ENCODE results near the gene HNRNPA3. TPM values are rescaled to one million over a fixed set of nuclear protein-coding genes. Genes with fewer than 3 reads are reported as not detected.
"Not testable (repeated sequence)": the region's sequence is repeated elsewhere in the genome, so short reads cannot be mapped to it uniquely, and the experiment has no call there.

Gene HNRNPA3
- total RNA-seq, 1 donor from 2014 or later: 66.6 TPM

DNA sequence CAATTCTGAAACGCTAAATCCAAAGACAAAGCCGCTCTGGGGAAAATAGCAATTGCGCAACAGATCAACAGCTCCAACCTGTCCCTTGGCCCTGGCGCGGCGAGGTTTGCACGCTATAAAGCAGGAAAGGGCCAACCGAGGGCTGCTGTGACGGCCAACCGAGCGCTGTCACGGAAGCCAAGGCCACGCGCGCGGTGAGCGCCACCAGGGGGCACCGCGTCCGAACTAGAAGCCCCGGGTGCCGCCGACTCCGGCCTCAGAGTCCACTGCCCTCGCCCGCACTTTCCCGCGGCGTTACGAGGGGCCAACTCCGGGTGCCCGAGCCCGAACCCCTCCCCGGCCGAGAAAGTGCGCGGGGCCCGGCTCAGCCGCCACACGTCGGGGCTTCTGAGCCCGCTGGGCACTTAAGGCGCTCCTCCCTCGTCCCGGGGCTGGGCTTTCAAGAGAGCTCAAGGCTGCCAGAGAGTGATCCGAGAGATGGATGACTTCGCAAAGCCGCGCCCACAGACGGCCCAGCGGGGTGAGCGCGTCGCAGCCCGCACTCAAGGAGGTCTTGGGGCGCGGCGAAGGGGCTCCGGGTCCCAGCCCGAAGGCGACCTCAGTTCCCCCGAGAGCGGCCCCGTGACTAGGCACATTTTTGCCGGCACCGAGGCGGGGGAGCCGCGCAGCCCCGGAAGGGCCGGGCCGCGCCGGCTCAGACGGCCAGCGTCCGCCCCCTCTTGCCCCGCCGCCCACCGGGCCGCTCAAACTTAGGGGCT is 51.0 kb downstream of the HNRNPA3 start:
- DNase-seq (ENCODE audit: missing footprints) (peak; percentile 99), ATAC-seq (peak; percentile 88)
- intact Hi-C loops (cut with DNase I): loop anchor here (1.0 to 10.0 kb wide), 9 partner anchors 19 to 491 kb away; partner anchors contain the start of genes AGPS and HNRNPA3

DNA sequence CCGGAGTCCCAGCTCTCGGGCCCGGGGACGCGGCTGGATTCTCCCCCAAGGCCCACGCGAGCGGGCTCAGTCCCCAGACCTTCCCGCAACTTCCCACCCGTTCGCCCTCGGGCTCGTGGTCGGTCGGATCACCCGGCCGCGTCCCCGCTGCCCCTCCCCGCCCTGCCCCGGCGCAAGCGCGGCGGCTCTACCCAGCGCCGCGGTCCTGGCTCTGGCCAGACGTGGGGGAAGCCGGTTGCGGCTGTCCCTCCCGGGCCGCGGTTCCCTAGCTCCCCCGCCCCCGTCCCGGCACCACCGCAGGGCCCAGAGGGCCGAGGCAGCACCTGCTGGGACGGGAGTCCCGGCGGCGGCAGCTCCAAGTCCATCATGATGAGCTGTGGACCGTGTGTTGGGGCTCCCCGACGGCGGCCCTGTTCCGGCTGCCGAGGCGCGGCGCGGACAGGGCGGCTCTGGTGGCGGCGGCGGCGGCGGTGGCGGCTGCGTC is 51.7 kb downstream of the HNRNPA3 start:
- ATAC-seq (peak; percentile 23), DNase-seq (ENCODE audit: missing footprints) (no peak)
- intact Hi-C loops (cut with DNase I): loop anchor here (1.0 to 10.0 kb wide), 6 partner anchors 18 to 491 kb away; partner anchors contain the start of gene AGPS

DNA sequence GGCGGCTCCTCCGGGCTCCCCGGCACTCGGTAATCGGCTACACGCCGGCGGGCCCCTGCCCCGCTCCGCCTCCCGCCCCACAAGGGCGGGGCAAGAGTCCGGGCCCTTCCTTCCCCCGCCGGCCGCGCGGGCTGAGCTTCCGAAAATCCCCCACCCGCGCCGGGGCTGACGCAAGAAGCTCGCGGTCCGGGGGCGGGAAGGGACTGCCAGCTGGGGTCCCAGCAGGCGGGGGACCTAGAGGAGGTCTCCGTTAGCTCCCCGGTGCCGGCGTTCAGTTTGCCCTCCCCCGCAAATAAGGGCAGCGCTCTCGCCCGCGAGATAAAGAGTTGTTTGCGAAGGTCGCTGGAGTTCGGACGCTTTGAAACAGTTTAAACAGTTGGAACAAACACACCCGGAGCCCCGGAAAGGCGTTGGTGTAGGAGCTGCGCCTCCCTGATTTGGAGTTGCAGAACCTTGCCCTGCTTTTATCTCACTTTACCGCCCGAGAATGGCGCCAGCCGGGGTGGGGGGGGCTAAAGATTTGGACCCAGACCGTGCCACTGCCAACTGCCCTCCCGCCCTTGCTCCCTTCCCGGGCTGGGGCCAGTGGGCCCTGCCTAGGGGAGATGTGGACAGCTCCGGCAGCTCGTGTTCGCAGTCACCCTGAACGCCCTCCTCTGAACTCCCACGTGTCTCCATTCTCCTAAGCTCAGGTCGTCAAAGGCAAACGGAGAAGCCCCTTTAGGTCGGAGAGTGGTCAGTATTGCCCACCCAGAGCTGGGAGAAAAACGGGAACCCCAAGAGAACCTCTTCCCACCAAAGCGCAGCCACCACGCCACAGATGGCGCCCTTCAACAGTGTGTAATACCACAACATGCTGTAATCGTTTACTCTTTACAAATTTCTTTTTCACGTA is 52.3 kb downstream of the HNRNPA3 start, which contains the start of gene NFE2L2:
Gene NFE2L2 (minus strand): TSS at position 35 of the 895 bp plus-strand sequence. CDS start 151 bp downstream, outside the sequence.
- intact Hi-C loops (cut with DNase I): loop anchor here (1.0 to 10.0 kb wide), 6 partner anchors 17 to 490 kb away; partner anchors contain the start of gene AGPS
- ATAC-seq: peak; percentile 89
- DNase-seq (ENCODE audit: missing footprints): peak; percentile 96

DNA sequence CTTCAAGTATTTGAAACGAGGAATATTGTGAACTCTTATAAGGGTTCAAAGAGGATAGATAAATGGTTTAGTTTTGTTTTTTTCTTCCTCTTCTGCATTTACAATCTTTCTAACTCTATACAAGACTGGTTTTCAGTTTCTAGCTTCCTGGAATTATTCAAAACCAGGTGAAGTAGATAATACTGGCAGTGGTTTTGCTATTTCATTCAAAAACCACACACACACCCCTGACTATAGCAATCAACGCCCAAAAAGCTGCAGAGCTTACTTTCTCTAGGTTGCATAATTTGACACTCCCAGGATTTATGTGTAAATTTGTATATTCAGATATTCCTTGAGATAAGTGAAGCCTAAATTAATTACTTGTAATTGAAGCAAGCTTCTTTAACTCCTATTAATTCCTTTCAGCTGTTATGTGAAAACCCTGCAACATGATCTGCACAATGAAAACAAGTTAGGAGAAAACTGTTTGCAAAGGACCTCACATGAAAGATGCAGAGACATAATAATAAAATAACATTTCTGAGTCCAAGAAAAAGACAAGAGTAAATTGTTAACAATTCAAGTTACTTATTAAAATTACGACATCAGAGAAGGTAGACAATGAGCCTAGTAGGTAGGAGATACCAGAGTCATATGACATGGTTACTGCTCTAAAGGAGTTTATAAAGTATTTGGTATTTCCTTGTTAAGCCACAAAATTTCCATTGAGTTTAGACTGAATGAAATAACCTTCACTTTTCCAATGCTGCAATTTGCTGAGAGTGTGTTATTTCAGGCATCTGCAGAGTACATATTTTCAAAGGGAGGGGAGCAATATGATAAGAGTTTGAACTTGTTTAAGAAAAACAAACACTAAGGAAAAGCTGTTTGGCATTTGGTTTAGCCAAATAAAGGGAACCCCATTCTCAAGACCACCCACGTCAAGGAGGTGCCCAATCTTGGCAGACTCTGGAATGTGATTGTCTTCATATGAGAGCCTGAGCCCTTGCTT is 53.5 kb downstream of the HNRNPA3 start:
- intact Hi-C loops (cut with DNase I): loop anchor here (2.0 to 10.0 kb wide), 3 partner anchors 23 to 489 kb away; partner anchors contain the start of gene AGPS
- DNase-seq (ENCODE audit: missing footprints) (no peak), ATAC-seq (no peak)

DNA sequence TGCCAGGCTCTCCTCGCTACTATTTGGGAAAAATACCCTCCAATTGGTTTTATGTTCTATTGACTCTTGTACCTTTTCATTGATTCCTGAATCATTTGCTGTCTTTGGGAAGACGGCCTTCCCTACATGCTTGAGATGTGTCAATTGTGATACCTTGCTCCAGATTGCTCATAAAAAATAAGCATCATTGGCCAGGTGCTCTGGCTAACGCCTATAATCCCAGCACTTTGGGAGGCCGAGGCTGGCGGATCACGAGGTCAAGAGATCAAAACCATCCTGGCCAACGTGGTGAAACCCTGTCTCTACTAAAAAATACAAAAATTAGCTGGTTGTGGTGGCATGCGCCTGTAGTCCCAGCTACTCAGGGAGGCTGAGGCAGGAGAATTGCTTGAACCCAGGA is 54.4 kb downstream of the HNRNPA3 start:
- intact Hi-C loops (cut with DNase I): loop anchor here (10.0 kb wide), 2 partner anchors 128 to 488 kb away; partner anchors contain the start of gene AGPS
- not testable (repeated sequence) for ATAC-seq; DNase-seq (ENCODE audit: missing footprints)

DNA sequence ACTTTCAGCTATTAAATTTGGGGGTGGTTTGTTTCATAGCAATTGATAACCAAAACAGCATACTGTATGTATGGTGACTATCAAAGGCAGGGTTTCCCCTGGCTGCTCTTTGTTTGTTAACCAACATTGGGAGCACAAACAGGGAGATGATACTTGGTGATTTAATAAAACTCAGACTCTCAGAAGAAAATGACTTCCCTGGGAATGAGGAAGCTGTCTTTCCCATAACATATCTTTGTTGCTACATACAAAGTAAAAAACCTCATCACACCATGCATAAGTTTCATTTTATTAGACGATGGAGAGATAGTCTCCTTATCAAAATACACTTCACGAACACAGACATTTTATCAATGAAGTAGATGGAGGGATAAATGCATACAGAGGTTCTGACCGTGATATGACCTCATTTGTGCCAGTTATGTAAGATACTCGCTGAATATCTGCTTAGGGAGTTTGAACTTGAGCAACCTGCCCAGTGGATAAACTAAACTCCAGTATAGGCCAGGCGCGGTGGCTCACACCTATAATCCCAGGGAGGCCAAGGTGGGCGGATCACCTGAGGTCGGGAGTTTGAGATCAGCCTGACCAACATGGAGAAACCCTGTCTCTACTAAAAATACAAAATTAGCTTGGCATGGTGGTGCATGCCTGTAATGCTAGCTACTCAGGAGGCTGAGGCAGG is 55.7 kb downstream of the HNRNPA3 start:
- intact Hi-C loops (cut with DNase I): loop anchor here (10.0 kb wide), 2 partner anchors 126 to 486 kb away; partner anchors contain the start of gene AGPS
- DNase-seq (ENCODE audit: missing footprints): no peak
- no peak for ATAC-seq

DNA sequence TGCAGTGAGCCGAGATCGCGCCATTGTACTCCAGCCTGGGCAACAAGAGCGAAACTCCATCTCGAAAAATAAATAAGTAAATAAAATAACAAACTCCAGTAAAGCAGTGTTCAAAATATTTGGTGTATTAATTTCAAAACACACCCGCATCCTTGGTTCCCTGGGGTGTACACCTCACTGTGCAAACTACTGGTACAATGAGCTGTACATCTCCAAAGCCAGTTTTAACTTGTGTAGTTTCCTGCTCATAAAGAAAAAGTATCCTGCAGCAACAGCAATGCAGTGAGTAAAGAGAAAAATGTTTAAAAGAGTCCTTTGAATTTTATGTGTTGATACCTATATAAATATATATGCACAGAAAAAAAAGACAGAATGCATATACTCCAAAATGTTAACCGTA is 56.3 kb downstream of the HNRNPA3 start:
- intact Hi-C loops (cut with DNase I): loop anchor here (10.0 kb wide), 2 partner anchors 126 to 486 kb away; partner anchors contain the start of gene AGPS
- ATAC-seq (no peak), DNase-seq (ENCODE audit: missing footprints) (no peak)

DNA sequence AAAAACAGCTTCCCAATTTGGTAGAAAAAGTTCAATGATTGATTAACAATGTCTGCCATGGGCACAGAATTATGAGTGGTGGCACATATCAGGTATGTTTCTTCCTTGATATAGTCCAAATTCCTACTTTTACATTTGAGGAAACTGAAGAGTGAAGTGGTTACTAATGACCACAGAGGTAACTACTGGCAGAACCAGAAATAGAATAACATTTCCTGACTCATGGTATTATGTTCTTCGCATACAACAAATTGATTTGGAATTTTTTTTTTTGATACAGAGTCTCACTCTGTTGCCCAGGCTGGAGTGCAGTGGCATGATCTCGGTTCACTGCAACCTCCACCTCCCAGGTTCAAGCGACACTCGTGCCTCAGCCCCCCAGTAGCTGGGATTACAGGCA is 57.9 kb downstream of the HNRNPA3 start:
- no peak for ATAC-seq
- DNase-seq (ENCODE audit: missing footprints): no peak
- intact Hi-C loops (cut with DNase I): no loop called here

DNA sequence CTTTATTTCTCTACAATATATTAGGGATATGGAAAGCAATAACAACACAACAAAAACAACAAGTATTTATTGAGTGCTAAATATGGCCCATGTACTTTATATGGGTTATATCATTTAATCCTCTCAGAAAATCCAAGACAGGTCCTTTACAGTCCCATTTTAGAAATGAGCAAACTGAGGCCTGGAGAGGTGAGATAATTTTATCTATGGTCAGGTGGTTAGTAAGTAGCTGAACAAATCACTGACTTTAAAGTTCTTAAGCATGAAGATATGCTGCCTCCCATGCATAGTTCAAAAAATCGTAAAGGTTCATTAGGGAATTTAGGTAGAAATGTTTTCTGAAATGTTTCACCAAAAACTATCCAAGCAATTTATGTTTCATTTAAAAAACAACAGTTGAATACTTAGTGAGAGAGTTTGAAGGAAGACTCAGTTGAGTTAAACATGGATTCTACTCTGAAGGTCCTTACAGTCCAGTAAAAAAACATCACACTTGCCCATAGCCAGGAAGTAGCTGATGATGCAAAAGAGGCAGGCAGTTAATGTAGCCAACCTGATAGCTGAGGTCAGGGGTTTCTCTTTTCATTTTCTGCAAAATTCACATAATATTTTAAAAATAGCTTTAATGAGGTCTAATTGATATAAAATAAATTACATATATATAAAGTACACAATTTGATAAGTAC is 59.5 kb downstream of the HNRNPA3 start:
- intact Hi-C loops (cut with DNase I): no loop called here
- ATAC-seq: no peak
- no peak for DNase-seq (ENCODE audit: missing footprints)

DNA sequence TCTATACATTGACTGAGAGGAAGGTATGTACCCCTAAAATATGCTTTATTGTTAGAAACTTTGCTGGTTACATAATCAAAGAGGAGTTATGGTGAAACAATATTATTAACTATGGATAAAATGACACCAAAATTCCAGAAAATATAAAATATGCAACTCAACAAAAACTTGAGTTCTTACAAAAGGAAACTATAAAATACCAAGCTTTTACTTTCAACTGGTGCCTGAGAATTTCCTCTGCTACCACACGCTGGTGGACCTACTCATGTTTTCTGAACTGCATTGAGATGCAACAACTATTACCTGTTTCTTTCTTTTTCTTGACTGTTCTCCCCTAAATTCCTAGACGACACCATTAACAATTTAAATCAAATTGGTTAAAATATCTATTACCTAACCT is 60.2 kb downstream of the HNRNPA3 start:
- ATAC-seq (no peak), DNase-seq (ENCODE audit: missing footprints) (no peak)
- intact Hi-C loops (cut with DNase I): no loop called here

DNA sequence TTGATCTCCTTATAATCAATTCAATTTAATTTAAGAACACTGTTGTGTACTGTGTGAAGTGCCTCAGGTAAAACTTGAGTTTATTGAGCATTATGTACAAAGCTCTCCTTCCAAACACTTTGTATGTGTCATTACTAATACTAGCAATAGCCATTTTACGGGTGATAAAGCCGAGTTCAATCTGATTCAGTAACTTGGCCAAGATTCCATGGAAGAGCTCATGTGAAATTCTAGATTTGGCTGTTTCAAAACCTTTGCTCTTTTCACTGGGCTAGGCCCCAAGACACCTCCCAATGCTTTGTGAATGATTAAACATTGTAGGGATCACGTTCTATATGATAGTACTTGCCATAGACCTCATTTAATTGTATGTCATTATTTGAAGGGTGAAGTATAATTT is 60.8 kb downstream of the HNRNPA3 start:
- ATAC-seq: no peak
- intact Hi-C loops (cut with DNase I): no loop called here

More for the DNA sequence above, 60.8 kb downstream of the HNRNPA3 start:
- no peak for DNase-seq (ENCODE audit: missing footprints)

Small RNA genes lying within 50 kb of the gene (microRNA-seq; reads per million reads assigned to microRNA genes)
- gene MIR3128: not detected

Other genes with a start within 250 kb of the HNRNPA3 start
- gene NFE2L2, start 51.9 kb downstream of the HNRNPA3 start, total RNA-seq: 53.4 TPM
- gene AGPS, start 180.0 kb downstream of the HNRNPA3 start, total RNA-seq: 32.3 TPM

Data from Right ventricle myocardium inferior (tissue), 1 donor.